HT-29 (cell line): ENCODE results near the gene ZNF398. TPM values are rescaled to one million over a fixed set of nuclear protein-coding genes. Genes with fewer than 3 reads are reported as not detected.
"Not testable (repeated sequence)": the region's sequence is repeated elsewhere in the genome, so short reads cannot be mapped to it uniquely, and the experiment has no call there.

Experiments used
- DNase-seq: peaks from one replicate; pipeline ENCODE4 v3.0.0-alpha.2; 2015; ENCODE audit warnings: low spot score
- total RNA-seq: library from RNA; depleted of rRNA; stranded (reverse); fragments of >200 nt; shearing (Covaris generic); gene quantifications from 2 replicates; pipeline ENCODE4 v1.2.3, GENCODE V29; 2014; rRNA removed

ZNF398 gene, protein sequence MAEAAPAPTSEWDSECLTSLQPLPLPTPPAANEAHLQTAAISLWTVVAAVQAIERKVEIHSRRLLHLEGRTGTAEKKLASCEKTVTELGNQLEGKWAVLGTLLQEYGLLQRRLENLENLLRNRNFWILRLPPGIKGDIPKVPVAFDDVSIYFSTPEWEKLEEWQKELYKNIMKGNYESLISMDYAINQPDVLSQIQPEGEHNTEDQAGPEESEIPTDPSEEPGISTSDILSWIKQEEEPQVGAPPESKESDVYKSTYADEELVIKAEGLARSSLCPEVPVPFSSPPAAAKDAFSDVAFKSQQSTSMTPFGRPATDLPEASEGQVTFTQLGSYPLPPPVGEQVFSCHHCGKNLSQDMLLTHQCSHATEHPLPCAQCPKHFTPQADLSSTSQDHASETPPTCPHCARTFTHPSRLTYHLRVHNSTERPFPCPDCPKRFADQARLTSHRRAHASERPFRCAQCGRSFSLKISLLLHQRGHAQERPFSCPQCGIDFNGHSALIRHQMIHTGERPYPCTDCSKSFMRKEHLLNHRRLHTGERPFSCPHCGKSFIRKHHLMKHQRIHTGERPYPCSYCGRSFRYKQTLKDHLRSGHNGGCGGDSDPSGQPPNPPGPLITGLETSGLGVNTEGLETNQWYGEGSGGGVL
- total RNA-seq, result 8.2 and 13.8 TPM in 2 replicates

DNA sequence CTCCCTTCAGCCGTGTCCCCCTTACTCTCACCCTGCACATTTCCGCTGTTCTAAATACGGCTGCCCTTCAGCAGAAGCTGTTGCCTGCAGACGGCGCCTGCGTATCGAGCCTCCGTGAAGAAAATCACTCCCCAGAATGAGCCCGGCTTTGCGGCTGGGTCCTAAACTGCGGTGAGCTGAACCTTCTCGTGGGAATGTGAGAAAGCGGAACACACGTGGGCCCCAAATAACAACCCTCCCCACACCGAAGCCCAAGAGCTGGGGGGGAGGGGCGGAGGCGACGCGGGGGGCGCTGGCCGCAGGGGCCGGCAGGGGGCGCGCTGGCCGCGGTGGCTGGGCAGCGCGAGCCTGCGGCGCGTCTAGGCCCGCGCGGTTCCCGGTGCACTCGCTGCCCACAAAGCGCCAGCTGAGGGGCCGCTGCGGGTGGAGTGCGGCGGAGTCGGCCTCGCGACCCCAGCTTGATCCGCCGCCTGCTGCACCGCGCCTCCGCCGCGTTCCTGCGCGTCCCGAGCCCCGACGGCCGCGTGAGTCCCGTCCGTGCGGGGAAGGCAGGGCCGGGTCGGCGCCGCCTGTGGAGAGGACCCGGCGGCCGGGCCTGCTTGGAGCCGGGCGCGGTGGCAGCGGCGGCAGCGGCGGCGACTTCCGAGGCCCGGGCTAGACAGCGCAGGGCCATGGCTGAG lies at the start of gene ZNF398:
ZNF398 (plus strand) TSS at position 382 of the 680 bp plus-strand sequence; CDS start at position 672, 290 bp downstream.
- peak; percentile 89 for DNase-seq

DNA sequence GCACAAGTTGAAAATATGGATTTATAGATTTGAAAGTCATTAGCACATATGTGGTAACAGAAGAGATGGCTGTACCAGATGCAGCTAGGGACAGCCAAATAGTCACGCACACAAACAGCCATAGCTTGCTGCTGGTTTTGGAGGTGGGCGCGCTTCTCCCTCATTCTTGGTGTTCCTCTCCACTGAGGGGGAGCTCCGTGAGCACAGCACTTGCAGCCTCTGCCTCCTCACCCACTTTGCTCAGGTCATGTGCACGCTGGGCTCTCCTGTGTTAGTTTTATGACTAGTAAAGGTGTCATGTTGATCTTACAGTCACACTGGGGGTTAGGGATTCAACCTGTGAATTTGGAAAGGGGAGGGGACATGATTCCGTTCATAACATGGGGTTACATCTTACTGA lies 48.2 kb upstream of the ZNF398 start:
- no peak for DNase-seq

DNA sequence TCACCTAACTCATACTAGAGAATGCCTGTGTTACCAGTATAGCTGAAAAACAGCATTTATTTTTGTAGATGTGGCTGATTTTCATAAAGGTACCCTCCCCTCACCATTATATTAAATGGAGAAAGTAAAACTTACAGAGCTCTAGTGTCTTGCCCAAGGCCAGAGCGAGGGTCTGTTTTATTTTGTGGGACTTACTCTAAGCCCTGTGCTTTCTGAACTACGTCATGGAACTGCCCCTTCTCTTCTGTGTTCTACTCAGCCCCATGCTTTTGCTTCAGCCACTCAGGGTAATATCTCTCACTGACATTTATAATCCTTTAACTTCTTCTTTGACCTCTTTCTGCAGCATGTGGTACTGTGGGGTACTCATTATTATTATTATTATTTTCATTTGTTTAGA lies 46.4 kb upstream of the ZNF398 start:
- DNase-seq, result no peak

DNA sequence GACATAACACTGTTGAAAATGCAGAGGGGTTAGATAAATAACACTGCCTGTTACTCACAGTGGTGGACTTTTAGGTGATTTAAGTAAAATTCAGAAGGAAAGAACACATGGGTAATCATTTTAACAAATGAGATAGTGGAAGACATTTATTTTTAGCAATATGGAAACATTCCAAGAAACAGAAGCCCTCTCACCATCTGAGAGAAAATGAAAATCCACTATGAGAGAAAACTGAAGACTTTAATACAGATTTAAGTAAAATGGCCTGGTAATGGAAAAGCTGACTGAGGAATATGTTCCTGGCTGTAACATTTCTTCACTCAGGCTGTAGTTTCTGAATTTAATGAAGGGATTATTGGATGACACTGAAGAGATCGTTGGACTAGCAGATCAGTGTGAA lies 44.6 kb upstream of the ZNF398 start:
- DNase-seq, result no peak

DNA sequence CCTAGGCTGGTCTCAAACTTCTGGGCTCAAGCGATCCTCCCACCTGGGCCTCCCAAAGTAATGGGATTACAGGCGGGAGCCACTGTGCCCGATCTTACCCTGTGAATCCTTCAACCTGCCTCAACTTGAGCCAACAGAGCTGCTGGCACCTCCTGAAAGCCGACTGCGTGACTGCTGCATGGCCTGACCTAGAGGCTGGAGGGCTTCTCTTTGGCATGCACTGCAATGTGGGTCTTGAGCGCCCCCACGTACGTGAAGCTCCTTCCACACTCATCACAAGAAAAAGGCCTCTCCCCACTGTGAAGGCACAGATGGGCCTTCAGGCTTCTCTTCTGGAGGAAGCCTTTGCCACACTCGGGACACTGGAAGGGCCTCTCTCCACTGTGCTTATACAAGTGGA lies 43.8 kb upstream of the ZNF398 start:
- no peak for DNase-seq

DNA sequence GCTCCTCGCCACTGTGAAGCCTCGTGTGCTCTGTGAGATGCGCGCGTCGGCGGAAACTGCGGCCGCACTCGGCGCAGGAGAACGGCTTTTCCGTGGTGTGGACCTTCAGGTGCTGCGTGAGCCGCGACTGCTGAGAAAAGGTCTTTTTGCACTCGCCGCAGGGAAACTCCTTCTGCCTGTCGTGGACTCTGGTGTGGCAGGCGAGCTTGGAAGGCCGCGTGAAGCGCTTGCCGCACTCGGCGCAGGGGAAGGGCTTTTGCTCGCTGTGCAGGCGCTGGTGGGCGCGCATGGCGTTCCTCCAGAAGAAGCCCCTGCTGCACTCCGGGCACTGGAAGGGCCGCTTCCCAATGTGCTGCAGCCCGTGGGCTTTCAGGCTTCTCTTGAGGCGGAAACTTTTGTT lies 43.0 kb upstream of the ZNF398 start:
- no peak for DNase-seq

DNA sequence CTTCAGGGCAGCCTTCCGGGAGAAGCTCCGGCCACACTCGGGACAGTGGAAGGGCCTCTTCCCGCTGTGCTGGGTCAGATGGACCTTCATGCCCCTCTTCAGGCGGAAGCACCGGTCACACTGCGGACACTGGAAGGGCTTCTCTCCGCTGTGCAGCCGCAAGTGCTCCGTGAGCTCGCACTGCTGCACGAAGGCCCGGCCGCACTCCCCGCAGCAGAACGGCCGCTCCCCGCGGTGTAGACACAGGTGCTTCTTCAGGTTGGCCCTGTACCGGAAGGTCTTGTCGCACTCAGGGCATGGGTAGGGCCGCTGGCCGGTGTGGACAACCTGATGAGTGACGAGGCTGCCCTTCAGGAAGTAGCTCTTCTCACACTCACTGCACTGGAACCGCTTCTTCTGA lies 42.5 kb upstream of the ZNF398 start:
- no peak for DNase-seq

DNA sequence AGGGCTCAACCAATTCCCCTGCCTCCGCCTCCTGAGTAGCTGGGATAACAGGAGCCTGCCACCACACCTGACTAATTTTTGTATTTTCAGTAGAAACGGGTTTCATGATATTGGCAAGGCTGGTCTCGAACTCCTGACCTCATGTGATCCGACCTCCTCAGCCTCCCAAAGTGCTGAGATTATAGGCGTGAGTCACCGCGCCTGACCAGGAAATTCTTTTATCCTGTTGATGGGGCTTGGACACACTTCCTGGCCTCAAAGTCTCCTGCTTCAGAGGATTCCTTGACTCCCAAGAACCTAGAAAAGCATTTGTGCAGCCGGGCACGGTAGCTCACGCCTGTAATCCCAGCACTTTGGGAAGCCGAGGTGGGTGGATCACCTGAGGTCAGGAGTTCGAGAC lies 37.3 kb upstream of the ZNF398 start:
- DNase-seq, result no peak

DNA sequence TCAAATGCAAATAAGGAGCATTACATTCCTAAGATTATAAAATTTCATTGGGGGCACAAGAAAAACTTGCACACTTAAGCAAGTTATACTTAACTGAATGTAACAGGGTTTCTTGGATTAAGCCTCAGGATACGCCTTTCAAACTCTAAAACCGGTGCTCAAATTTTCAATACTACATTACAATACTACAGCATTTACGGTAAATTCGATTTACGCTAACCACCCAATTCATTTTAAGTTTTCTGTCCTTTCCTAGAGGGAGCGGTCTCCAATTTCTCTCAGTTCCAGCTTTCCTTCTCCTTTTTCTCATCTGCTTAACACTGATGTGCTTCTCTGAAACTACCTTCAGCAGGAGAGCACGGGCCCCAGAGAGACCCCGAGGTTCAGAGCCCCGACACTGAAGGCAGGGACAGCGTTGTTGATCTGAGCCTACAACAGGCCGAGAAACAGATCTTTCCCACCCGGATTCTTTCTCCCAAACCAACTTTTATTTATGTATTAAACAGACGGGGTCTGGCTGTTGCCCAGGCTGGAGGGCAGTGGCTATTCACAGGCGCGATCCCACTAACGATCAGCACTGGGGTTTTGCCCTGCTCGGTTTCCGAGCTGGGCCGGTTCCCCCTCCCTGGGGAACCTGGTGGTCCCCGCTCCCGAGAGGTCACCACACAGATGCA lies 21.9 kb upstream of the ZNF398 start:
- DNase-seq, result peak; percentile 72

DNA sequence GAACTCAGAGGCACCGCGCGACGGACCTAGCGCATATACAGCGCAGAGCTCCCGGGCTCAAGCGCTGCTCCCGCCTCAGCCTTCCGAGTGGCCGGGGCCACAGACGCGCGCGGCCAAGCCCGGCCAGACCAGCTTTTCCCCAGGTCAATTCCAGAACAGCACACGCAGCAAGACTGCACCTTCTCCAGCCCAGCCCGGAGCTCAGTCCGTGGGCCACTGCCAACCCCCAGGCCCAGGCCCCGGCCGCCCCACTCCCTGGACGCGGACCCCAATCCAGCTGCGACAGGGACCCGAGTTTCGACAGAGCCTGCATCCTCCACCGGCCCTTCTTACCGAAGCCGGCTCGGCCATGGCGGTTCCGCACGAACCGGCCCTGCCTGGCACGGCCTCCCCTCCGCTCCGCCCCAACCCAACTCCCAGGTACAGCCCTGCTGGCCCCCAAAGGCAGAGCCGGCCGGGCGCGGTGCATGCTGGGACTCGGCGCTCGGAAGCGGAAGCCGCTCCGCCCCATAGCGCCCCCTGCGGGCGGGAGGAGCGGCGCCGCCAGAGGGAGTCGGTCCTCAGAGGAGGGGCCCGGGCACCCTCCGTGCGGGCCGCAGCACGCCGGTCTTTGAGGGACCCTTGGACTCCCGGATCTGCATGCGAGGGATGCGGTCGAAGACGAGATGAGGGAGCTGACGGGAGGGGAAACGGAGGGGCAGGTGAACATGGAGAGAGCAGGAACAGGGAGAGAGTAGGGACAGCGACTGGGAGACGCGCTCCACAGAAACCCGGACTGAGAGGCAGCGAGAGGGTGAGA lies 21.2 kb upstream of the ZNF398 start, which contains the start of gene ZNF425:
ZNF425 (minus strand) TSS at position 462 of the 799 bp plus-strand sequence; CDS start at position 351, 111 bp downstream.
- DNase-seq, result peak; percentile 100

DNA sequence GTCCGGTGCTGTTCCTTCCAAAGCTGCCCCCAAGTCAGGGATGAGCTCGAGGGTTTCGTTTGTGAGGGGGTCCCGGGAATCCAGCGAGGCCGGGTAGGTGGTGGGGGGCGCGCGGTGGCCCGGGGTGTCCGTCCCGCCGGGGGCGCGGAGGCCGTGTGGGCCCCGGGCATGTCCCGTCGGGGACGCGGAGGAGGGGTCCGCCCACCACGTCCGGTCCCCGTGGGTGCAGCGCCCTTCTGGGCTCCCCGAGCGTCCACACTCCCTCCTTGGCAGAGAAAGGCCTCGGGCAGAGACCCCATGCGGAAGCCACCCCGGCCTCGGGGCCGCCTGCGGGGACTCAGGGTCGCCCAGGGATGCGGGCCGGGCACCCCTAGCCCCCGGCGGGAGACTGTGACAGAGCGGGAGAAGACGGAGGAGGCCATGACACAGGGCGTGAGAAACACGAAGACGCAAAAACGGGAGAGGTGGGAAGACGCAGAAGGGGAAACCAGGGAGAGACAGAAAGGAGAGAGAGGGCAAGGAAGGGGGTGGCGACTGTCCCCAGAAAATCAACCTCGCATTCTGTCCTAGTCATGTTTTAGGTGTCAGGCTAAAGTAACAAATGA lies 20.5 kb upstream of the ZNF398 start:
- no peak for DNase-seq

DNA sequence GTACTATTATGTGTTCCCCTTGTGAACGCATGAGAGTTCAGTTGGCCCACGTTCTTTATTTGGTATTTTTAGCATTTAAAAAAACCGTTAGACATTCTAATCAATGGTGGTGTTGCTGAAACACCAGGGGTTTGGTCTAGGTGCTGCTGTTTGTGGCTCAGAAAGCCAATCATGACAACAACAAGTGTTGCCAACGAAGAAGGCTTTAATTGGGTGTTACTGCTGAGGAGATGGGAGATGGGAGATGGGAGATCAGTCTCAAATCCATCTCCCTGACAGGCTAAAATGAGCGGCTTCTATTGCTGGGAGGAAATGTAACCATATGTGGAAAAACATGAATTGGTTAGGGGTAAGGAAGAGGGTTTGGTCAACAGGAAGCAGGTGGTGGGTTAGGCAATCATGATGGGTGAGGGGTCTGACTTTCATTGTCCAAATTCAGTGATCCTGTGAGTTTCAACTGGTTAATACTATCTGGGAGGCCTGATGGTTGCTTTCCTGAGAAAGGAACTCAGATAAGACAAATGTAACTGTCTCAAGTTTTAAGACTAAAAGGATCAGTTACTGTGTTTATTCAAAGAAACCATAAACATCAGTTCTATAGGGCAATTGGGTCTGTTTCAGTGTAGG lies 16.6 kb upstream of the ZNF398 start:
- DNase-seq, result no peak

DNA sequence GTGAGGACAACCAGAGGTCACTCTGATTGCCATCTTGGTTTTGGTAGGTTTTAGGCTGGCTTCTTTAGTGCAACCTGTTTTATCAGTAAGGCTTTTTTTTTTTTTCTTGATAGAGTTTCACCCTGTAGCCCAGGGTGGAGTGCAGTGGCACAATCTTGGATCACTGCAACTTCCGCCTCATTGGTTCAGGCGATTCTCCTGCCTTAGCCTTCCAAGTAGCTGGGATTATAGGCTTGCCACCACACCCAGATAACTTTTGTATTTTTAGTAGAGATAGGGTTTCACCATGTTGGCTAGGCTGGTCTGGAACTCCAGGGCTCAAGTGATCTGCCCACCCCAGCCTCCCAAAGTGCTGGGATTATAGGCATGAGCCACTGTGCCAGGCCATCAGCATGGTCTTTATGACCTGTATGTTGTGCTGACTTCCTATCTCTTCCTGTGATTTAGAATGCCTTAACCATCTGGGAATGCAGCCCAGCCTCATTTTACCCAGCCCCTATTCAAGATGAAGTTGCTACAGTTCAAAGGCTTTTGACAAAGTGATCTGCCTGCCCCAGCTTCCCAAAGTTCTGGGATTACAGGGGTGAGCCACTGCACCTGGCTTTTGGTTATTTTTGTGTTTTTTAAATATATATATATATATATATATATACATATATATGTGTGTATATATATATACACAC lies 14.1 kb upstream of the ZNF398 start:
- DNase-seq, result no peak

DNA sequence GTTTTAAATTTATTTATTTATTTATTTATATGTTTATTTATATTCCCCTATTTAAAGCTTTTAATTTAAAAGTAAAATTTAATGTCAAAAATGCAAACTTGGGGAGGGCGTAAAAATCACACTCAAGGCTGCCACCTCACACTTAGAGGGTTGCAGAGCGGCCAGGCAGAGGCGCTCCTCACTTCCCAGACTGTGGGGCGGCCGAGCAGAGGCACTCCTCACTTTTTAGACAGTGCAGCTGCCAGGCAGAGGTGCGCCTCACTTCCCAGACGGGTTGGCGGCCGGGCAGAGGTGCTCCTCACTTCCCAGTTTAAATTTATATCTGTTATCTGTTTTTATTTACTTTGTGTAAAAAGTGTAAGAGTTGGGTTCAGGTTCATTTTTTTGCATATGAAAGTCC lies 11.1 kb upstream of the ZNF398 start:
- no peak for DNase-seq

DNA sequence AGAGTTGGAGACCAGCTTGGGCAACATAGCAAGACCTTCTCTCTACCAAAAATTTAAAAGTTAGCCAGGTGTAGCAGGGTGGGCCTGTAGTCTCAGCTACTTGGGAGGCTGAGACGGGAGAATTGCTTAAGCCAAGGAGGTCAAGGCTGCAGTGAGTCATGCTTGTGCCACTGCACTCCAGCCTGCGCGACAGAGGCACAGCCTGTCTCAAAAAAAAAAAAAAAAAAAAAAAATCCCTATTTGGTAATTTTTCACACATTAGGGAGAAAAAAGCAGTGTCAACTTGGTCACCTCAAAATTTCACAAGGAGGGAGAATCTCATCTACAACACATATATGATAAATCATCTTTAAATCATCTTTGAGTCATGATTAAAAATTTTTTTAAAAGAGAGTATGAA lies 6.4 kb upstream of the ZNF398 start:
- no peak for DNase-seq

DNA sequence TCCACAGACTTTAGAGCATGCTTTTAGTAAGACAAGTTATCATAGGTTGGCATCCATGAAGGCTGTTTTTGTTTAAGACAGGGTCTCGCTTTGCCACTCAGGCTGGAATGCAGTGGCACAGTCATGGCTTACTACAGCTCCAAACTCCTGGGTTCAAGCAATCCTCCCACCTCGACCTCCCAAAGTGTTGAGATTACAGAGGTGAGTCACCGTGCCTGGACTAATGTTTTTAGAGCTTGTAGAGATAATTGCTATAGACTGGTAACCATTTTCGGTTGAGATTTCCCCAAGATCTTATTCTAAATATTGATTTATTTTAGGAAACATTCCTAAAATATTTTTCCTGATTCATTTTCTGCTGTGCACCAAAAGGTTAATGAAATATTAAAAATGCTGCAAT lies 5.4 kb upstream of the ZNF398 start:
- DNase-seq, result no peak

DNA sequence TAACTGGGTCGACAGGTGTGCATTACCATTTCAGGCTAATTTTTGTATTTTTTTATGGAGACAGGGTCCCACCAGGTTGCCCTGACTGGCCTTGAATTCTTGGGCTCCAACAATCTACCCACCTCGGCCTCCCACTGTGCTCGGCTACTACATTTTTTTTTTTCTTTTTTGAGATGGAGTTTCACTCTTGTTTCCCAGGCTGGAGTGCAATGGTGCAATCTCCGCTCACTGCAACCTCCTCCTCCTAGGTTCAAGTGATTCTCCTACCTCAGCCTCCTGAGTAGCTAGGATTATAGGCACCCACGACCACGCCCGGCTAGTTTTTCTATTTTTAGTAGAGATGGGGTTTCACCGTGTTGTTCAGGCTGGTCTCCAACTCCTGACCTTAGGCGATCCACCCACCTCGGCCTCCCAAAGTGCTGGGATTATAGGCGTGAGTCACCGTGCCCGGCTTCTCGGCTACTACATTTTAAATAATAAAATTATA lies 2.8 kb upstream of the ZNF398 start:
- DNase-seq, result not testable (repeated sequence)

DNA sequence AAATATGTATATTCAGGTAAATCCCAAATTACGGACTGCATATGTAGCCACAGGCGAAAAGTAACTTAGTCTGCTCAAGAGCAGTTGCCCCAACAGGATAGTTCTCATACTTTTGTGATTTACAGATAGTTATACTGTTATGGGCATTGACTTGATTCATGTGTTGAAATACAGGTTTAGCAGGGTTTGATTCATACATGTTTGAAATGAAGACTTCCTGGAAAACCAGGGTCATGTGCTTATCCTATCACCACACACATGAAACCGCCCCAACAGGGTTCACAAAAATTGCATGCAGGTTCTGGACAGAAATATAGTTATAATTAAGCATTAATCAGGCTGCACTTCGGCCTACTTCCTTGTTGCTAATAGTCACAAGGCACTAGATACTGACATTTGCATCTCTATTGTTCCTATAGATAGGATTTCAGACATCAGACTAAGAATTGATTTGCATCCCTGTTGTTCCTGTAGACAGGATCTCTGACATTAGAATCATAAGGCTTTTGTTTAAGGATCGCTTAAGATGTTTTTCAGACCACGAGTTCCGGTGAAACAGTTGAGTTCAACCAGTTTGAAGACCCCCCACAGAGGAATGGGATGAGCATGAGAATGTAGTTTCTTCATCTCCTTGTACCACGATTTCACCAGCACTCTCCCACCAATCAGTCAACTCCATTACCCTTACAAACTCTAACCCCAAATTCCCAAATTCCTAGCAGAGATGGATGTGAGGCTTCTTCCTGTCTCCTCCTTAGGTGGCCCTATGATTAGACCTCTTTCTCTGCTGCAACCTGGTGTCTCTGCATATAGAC lies 2.0 kb upstream of the ZNF398 start:
- DNase-seq, result peak; percentile 96
